ENCODE measurements around the gene TRIM22.

Gene TRIM22

GRCh38 chr11:5737091-5737490 is 47.5 kb downstream of the TRIM22 start:
- no peak overlapping the region for H3K27ac ChIP-seq
- no peak overlapping the region for H3K4me3 ChIP-seq

GRCh38 chr11:5737670-5738392 is 48.2 kb downstream of the TRIM22 start:
- no peak overlapping the region for H3K27ac ChIP-seq
- H3K4me3 ChIP-seq, result no peak overlapping the region

DNA sequence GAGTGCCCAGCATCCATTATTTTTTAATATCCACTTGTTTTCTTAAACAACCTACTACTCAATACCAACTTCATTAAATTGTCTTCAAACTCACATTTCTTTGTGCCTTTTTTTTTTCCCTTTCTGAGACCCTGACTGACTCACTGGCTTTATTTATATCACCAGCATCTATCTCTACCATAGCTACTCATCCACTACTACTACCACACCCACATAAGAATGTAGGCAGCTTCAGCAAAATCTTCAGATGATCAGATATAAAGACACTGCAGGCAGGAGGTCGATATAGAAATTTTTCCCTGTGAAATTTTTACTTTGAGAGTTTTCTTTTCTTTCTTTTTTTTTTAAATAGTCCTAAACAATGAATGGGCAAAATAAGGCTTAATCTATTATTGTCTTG is 48.8 kb downstream of the TRIM22 start:
- H3K27ac ChIP-seq, result no peak overlapping the region
- no peak overlapping the region for H3K4me3 ChIP-seq

GRCh38 chr11:5746614-5747013 is 57.0 kb downstream of the TRIM22 start:
- H3K27ac ChIP-seq, result no peak overlapping the region
- H3K4me3 ChIP-seq, result no peak overlapping the region

- Histone ChIP-seq H3K27ac (no peak overlapping the region), H3K4me3 (no peak overlapping the region)
Observed at GRCh38 chr11:5749836-5750235, 60.2 kb downstream of the TRIM22 start.

GRCh38 chr11:5753943-5754342 is 64.4 kb downstream of the TRIM22 start, which contains the start of gene OR52N4:
OR52N4 (plus strand) TSS chr11:5754243; CDS start chr11:5754741, 498 bp downstream.
- Histone ChIP-seq H3K27ac (no peak within 1 kb of the TSS), H3K4me3 (no peak within 1 kb of the TSS)

Data from skin epidermis (tissue), 12 donors.